ENCODE measurements around the gene AGAP1.

Gene AGAP1

DNA sequence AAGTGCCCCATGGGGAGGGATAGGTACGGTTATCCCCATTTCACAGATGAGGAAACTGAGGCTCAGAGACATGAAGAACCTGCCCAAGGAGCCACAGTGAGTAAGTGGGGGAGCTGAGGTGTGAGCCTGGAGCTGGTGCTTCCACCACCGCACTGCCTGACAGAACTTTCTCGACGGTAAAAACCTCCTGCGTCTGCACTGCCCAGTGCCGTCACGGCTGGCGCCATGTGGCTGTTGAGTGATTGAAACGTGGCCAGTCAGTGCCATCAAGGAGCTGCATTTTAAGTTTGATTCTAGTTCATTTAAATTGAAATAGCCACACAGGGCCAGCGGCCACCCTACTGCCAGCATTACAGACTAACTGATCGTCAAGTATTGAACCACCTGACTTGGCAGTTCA lies 217.1 kb downstream of the AGAP1 start:
- no peak for DNase-seq (ENCODE audit: low spot score)

DNA sequence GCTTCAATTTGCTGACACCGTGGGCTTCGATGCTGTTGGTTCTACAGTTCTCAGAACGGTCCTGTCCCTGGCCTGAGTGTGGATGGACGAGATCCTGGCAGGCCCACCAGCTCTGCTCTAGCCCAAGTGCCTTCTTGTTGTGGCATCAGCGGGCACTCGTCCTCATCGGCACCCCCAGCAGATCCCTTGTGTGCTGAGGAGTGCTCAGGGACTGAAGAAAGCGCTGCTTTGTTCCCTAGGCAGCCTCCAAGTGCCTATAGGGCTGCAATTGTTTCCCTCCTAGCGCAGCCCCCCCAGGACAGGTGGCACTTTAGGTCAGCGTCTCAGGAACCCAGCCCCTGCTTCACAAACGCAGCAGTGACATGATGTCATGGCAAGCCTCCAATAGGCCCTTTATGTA lies 217.7 kb downstream of the AGAP1 start:
- DNase-seq (ENCODE audit: low spot score) = no peak

DNA sequence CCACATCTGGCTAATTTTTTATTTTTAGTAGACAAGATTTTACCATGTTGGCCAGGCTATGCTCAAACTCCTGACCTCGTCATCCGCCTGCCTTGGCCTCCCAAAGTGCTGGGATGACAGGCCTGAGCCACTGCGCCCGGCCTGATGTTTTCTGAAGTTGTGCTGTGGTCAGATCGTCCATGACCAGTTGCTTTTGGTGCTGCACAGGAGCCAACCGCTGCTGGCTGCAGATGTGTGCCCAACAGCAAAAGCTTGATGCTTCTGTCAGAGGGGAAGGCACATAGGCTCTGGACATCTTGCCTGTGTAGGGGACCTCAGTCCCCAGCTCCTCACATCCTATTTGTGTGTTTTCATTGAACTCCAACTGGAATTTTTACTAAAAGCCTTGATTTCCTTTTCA lies 218.3 kb downstream of the AGAP1 start:
- DNase-seq (ENCODE audit: low spot score) = no peak

DNA sequence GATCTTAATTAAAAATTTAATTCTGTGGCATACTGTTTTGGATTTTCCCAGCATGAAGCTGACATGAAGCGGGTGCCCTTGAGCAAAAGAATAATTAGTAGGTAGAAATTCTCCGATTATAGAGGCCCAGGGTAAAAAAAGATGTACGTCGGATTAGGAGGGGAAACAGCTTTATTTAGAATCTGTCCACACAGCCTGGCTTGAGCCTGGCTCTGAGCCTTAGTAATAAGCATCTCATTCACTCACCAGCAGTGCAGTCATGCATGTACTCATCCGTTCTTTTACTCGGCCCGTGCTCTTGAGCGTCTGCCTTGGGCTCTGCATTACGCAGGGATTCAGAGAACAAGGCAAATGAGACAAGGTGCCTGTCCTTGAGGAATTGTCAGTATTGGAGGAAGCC lies 219.3 kb downstream of the AGAP1 start:
- DNase-seq (ENCODE audit: low spot score) = no peak

DNA sequence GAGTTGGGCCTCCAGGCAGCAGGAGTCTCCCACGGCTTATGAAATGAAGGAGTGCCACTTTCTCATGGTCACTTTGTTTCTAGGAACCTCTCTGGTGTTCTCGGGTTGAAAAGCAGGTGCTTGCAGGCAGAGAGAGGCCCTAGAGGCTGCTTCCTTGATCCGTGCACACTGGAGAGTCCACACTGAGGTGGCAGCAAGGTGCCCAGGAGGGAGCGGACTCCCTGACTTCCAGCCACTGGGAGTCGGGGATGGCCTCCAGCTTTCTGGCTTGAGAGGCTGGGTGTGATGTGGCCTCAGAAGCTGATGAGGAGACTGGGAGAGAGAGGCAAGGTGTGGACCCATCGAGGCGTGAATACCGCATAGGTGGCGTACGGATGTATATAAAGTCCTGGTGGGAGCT lies 221.8 kb downstream of the AGAP1 start:
- no peak for DNase-seq (ENCODE audit: low spot score)

DNA sequence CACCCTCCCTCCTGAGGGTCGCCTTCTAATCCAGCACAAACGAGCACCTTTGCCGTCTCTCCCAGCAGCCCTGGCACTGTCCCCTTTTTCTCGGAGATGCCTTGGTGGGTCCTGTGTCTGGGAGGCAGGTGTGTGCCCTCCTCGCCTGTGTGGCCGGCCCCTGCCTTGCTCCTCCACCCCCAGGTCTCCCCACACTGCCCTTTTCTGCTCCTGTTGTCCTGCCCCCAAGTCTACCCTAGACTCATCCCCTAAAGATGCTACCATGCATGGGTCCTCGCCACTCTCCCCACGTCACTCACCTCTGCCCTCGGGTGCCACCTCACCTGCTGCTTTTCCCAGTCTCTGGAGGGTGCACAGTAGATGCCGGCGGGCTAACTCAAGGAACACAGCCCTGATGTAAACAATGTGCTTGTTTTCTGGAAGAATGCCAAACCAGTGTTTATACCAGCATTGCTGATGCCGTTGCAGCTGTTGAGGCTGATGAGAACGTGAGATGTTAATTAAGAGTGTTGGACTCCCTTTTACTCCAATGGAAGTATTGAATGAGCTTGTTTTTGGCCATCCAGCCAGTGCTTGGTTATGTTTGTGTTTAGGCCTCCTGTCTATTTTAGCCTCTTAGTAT lies 223.1 kb downstream of the AGAP1 start:
- DNase-seq (ENCODE audit: low spot score) = no peak

DNA sequence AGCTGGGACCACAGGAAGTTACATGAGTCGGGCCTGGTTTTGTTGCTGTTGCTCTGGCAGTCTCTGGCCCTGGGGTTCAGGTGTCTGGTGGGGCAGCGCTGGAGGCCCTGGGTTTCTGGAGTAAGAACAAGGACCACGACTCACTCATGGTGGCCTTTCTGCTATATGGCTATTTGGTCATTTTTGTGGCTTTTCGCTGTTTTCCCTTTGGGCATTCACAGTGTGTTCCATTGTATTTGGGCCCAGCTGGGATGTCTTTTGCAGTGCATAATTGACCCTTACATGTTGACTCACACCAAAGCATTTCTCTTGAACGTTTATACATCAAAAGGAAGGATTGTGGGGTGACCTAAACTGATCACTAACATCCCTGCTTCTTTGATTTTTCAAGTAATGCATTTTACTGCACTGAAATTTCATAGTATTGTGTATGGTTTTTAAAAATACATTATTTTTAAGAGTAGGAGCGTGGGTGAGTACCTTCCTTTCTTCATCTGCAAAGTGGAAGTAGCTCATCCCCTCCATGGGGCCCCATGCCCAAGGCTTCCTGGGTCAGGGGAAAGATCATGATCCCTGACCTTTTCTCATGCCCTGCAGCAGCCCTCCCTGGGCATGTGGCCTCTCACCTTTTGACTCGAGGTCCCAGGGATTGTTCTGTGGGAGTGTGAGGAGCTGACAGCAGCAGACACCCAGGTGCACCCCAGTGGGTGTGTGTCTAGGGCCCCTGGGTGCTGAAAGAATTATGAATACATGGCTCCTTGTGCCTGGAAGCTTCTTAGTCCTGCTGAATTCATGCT lies 225.5 kb downstream of the AGAP1 start:
- DNase-seq (ENCODE audit: low spot score) = no peak

DNA sequence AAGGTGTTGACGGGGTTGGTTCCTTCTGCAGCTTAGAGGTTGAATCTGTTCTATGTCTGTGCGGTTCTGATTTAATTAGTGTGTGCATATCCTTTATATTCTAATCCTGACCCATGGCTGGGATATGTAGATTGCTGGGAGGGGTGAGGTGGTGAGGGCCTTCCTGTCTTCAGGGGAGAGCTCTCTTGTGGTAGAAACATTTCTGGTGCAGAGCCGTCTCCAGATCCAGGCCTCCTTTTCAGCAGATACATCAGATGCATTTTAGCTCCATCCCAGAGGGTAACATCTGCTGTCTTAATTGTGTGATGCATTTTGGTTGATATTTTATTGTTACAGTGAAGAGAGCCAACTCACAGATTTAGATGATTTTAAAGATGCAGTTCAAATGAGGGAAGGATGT lies 227.8 kb downstream of the AGAP1 start:
- DNase-seq (ENCODE audit: low spot score) = no peak

DNA sequence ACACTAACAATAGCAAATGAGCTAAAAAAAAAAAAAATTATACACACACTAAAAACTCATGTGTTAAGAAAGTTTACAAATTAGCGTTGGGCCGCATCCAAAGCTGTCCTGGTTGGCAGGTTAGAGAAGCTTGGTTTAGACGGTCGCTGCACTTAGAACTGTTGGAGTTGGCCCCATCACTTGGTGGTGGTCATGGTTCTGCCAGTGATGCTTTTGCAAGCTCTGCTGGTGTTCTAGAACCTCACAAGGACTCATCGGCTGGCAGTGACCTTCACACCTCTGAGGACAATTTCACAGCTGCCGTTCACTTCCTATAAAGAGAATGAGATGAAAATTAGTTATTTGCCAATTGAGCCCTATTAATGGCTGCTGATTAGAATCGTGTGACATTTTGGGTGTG lies 229.0 kb downstream of the AGAP1 start:
- DNase-seq (ENCODE audit: low spot score) = no peak

DNA sequence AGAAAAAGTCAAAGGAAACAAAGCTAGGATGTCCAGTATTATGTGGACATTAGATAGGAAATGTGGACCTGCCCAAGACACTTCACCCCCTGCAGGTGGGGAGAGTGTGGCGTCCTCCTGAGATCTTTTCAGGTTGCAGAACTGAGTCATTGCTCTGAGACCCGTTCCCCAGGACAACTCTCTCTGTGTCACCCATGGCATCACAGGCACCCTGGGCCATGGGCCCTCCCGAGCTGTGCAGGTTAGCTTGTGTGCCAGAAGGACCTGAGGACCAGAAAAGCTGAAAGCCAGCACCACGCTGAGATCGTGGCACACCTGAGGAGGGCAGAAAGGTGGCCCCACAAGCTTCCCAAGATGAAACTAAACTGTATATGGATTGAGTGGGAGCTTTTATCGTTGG lies 229.5 kb downstream of the AGAP1 start:
- no peak for DNase-seq (ENCODE audit: low spot score)

DNA sequence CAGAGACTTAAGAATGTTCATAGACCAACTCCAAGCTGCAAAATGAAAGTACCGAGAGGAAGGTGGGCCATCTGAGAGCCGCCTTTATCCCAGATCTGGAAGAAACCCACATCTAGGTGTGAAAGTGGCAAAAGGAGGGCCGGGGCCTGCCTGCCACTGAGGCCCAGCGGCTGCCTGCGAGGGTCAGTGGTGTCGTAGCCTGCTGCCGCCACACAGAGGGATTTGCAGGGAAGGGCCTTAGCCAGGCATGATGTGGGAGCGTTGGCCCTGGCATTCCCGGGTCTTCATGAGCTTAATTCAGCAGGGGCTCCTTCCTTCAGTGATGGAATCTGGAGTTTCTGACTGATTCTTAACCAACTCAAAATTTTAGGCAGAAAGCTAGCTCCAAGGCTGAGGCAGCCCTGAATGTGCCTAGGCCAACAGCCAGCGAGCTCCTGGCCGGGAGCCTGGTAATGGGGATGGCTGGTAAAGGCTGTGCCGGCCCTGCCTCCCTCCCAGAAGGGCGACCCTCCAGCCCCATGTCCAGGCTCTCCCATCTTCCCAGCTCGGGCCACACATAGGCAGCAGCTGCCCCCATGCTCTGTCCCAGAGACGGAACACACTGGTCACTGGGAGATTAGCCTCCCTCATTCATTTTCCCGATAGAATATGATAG lies 230.1 kb downstream of the AGAP1 start:
- DNase-seq (ENCODE audit: low spot score) = no peak

DNA sequence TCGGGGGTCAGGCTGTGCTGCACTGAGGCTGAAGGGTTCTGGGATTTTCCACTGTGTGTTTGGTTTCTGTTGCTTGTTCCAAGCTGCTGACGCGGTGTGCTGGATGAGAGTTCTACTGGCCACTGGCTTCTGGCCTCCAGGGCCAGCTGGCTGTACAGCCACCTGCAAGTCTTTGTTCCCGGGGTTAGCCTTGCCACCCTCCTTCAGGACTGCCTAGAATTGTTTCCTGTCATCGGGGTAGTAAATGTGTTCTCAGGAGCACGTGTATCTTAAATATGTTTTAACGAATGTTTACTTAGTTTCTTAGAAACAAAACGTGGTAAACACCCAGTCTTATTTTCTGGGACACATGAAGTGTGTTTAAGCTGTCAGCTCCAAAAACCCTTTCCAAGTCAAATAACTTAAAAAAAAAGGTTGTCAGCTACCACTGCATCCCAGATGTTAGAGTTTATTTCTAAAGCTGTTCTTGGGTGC lies 231.2 kb downstream of the AGAP1 start:
- no peak for DNase-seq (ENCODE audit: low spot score)

DNA sequence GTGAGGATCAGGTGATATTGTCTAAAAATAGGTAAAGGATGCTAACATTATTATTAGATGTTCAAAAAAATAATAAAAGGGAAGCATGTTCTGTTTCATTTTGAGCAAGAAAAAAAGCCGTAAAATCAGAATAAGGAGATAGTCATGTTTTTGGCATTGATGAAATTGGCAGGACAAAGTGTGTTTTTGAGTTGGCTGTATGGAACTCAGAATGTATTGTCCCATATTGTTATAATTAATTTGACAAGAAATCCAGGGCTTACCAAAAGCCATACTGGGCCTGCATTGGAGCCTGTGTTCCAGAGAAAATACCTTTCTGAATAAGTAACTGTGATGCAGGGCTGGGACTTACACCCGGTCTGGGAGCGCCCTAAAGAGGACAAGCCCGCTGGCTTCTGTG lies 232.0 kb downstream of the AGAP1 start:
- no peak for DNase-seq (ENCODE audit: low spot score)

DNA sequence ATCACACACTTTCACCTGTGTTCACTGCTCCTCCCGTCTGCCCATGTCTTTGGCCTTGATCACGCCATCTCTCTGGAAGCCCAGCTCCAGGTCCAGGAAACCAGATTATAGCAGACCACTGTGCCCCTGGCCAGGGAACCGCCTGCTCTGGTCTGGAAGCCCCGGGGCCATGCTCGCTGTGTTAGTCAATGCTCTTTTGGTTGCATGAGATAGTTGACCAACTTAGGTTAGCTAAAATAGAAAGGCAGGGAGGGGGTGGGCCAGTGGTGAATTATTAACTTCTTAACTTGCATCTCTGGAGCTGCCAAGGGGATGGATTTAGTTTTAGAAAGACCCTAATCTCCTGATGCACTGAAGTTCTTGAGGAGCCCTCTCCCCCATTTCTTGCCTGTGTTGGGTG lies 232.7 kb downstream of the AGAP1 start:
- no peak for DNase-seq (ENCODE audit: low spot score)

DNA sequence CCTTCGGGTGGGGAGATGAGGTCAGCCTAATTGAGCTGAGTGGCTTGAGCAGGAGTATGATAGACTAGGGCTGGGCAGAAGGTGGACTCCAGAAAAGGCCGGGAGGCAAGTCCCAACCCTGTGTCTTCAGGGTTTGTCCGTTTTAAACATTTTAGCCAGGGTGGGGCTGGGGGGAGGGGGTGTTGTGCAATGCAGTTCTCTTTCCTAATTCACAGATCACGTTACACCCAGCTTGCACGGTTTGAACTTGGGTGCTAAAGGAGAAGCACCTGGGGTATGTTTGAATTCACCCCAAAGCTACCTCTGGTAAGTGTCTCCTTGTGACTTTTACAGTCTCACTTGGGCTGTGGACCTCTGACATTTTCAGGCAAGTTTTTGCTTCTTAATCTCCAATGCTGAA lies 233.3 kb downstream of the AGAP1 start:
- DNase-seq (ENCODE audit: low spot score) = no peak

DNA sequence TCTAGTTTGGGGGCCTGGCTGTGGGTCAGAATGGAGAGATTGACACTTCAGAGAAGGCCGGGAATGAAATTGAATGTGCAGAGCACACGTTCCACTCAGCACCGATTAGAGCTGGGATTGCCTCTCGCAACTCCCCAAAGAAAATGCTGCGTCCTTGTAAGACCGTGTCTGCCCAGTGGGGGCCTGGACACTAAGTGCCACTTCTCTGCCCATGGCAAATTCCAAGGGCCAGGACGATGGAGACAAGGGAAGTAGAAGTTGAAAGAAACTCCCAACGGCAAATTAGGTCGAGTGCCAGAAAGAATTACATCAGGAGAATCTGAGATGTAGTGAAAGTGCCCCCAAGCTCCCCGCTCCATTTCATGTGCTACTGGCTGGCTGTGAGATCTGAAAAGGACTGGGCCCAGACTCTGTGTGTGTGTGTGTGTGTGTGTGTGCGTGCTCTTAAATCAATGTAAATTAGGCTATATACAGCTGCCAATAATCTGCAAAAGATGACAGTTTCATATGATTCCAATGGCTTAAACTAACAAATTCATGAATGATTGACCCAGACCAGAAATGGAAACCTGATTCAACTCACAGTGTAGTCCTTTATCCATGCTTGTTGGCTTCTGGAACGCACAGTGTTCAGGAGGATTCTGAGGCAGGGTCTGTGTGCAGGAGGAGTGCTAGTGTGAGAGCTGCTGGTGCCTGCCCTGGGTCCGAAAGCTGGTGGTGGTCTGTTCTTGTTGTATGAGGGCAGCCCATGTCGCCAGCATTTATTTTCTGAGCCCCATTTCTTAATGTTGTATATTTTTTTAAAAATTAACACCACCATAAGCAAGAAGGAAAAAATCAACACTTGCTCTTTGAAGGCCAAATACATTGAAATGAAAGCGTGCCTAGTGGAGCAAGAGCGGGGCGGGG lies 234.3 kb downstream of the AGAP1 start:
- DNase-seq (ENCODE audit: low spot score) = no peak

DNA sequence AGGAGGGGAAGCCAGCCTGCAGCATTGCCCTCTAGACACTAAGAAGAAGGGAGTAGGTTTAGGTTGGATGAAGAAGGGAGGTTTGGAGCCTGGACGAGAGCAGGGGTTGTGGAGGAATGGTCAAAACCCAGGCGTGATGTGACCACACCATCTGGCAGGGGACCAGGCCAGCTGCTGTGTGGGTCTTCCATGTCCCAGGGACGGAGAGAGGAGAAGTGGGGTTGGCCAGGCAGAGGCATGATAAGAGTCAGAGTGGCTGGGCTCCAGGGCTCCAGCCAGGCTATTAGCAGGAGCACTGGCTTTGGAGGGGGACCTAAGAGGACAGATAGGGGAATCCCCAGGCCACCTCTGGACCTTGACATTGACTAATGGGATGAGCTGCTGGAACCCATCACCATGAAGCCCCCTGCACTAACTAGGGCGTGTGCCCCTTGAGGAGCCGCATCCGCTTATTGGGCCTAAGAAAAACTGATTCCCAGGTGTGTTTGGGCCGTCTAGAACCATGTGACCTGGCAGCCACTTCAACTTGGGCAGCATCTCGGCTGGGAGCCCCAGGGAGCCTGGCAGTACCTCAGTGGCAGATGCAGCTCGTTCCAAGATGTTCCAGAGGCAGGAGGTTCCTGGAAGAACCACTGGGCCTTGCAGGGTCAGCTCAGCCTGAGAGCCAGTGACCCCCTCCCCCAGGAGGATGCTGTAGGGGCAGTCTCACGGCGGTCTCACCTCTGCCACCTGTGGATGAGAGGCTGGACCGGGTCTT lies 235.1 kb downstream of the AGAP1 start:
- no peak for DNase-seq (ENCODE audit: low spot score)

DNA sequence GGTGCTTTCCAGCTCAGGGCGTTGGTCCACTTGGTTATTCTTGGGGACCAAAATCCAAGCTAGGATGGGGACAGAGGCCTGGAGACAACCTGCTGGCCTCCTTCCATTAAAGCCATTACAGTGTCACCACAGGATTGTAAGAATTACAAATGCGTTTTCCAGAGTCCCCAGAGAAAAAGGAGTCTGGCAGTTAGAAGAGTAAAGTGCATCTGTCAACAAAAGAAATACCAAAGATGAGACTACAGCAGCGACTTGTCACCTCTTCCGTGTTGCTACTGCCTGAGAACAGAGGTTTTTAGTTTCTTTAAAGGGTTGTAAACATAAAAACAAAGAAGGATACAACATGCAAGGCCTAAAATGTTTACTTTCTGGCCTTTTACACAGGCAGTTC lies 235.7 kb downstream of the AGAP1 start:
- no peak for DNase-seq (ENCODE audit: low spot score)

DNA sequence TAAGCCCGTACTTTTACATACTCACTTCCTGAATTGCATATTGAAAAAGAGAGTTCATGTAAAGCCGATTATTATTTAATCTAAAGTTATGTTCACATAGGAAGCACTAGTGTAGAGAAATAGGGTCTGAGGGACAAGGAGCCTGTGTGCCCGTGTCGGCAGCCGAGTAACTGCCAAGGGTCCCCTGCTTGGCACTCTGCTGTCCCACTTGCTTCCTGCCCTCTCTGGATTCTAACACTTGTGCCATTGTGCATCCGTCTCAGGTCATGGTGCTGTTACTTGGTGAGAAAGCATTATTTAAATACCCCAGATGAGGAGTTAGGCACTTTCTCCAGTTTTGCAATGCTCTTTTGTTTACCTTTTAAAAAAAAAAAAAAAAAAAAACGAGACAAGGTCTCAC lies 236.3 kb downstream of the AGAP1 start:
- no peak for DNase-seq (ENCODE audit: low spot score)

DNA sequence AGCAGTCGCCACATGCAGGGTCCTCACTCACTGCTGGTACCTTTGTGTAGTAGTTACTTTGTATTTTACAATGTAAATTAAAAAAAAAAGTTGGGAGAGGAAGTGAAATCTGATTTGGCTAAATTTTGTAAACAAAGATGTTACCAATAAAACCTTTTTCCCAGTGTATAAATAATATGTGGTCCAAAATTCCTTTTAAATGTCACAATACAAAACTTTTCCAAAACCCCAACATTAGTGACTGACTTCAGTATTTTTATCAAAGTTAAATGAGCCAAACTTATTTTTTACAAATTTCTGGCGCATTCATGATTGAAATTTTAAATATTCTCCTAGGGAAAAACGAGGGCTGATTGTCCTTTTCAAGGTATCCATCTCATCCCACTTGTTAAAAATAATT lies 239.9 kb downstream of the AGAP1 start:
- DNase-seq (ENCODE audit: low spot score) = no peak

DNA sequence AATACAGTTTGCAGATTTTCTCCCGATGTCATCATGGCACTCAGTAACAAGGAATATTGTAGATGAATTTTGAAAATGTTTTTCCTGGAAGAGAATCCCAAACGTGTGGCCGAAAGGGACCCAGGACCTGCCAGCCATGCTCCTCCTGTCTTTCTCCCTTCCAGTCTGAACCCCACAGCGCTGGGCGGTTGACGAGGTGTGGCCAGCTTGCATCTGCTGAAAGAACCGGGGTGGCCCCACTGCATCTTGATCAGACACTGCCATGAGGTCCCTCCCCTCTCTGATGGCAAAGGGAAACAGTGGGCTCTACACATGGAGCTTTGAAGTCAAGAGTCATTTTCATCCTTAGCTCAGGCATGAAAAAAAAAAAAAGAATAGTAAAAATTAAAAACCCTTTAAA lies 240.3 kb downstream of the AGAP1 start:
- DNase-seq (ENCODE audit: low spot score) = no peak
